Astrocyte of the spinal cord (primary cell): ENCODE results near the gene PHRF1.
A peak's percentile ranks its signal among the peaks of the same experiment; 100 is the strongest.

Experiments used
- DNase-seq: peaks from one replicate; pipeline ENCODE4 v3.0.0; 2011; ENCODE audit warnings: low read depth, low spot score
- H3K4me3 ChIP-seq: 2 replicates; pipeline ENCODE4 v1.5.1; 2011; ENCODE audit warnings: low read depth, mild to moderate bottlenecking, low read length, moderate library complexity
- in situ Hi-C: cut with HindIII; loops from 2 replicates; pipeline ENCODE4 v1.10.0; 2017; ENCODE audit warnings: low sequenced_read_pairs
- TF ChIP-seq, protein P1 (sequence below): IDR thresholded peaks from 2 replicates; pipeline ENCODE4 v1.5.1; 2012; ENCODE audit warnings: low read depth, mild to moderate bottlenecking, low read length, inconsistent platforms

Gene PHRF1

GRCh38 chr11:575996-576768 is at the start of gene PHRF1:
Gene PHRF1 (plus strand): TSS chr11:576470. CDS start chr11:581513, 5,043 bp downstream.
- DNase-seq, result peak; percentile 96
- TF ChIP-seq, protein P1, sequence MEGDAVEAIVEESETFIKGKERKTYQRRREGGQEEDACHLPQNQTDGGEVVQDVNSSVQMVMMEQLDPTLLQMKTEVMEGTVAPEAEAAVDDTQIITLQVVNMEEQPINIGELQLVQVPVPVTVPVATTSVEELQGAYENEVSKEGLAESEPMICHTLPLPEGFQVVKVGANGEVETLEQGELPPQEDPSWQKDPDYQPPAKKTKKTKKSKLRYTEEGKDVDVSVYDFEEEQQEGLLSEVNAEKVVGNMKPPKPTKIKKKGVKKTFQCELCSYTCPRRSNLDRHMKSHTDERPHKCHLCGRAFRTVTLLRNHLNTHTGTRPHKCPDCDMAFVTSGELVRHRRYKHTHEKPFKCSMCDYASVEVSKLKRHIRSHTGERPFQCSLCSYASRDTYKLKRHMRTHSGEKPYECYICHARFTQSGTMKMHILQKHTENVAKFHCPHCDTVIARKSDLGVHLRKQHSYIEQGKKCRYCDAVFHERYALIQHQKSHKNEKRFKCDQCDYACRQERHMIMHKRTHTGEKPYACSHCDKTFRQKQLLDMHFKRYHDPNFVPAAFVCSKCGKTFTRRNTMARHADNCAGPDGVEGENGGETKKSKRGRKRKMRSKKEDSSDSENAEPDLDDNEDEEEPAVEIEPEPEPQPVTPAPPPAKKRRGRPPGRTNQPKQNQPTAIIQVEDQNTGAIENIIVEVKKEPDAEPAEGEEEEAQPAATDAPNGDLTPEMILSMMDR, result no peak
- H3K4me3 ChIP-seq, result peak within 1 kb of the TSS; percentile 80
- in situ Hi-C loops, result no loop called here

DNA sequence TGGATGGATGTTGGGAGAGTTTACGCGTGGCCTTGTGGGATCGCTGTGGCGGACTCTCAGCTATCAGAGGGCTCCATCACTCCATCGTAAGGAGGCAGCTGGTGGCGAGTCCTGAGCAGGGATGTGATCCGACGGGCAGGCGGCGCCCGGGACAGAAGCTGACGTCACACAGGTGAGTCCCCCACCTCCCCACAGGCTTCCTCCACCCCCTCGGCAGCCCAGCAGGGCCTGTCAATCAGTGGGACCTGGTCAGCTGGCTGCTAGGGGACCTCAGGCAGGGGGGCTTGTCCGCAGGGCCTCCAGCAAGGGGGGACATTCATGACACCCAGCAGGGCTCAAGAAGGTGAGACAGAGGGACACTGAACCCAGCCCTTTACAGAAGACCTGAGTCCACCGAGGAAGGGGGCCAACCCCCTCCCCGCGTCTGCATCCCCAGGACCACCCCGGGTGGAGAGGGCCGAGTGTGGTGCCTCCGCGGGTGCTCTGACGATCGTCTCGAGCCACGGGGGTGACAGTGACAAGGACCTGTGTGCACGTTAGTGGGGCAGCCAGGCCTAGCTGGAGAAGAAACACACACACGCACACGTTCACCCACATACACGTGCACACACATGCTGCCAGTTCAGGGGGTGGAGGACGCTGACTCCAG is 48.0 kb upstream of the PHRF1 start:
- TF ChIP-seq, protein P1, result no peak
- in situ Hi-C loops, result no loop called here
- DNase-seq, result no peak
- no peak overlapping the region for H3K4me3 ChIP-seq

DNA sequence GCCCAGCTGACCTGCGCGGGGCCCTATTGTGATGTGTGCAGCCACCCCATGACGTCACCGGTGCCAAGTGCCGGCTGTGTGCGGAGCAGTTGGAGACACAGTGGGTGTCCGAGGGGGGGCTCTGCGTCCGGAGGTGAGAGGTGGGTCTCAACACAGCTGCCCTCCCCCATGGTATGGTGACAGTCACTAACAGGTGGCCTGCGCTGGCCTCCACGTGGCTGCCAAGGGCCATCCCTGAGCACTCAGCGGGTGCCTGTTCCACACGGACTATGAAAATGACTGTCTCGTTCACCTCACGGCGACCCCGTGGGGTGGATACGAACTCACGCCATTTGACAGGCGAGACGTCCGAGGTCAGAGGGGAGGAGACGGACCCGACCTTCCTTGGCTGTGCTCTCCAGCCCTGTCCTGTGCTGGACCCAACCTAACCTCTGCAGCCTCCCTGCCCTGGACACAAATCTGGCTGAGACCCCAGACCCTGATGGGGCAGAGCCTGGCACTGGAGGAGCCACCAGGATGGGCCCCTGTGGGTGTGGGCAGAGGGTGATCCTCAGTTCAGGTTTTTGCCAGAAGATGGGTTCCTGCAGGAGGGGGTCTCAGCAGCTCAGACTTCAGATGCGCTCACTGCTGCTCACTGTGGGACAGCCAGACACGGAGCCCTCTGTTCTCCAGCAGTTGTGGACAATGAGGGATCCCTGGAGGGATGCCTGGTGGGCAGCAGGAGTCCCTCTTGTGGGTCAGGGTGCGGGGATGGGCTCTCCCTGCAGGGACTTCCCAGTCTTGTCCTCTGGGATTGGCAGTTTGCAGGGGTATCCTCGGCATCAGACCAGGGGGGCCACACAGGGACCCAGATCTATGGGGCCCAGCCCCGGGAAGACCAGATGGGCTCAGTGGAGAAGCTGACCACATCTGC is 47.2 kb upstream of the PHRF1 start:
- no peak for DNase-seq
- in situ Hi-C loops, result no loop called here
- no peak overlapping the region for H3K4me3 ChIP-seq
- TF ChIP-seq, protein P1, result no peak

- DNase-seq, result no peak
- in situ Hi-C loops, result no loop called here
- TF ChIP-seq, protein P1, result no peak
- no peak overlapping the region for H3K4me3 ChIP-seq
These were observed 46.4 kb upstream of the PHRF1 start for GRCh38 chr11:529728-530411.

DNA sequence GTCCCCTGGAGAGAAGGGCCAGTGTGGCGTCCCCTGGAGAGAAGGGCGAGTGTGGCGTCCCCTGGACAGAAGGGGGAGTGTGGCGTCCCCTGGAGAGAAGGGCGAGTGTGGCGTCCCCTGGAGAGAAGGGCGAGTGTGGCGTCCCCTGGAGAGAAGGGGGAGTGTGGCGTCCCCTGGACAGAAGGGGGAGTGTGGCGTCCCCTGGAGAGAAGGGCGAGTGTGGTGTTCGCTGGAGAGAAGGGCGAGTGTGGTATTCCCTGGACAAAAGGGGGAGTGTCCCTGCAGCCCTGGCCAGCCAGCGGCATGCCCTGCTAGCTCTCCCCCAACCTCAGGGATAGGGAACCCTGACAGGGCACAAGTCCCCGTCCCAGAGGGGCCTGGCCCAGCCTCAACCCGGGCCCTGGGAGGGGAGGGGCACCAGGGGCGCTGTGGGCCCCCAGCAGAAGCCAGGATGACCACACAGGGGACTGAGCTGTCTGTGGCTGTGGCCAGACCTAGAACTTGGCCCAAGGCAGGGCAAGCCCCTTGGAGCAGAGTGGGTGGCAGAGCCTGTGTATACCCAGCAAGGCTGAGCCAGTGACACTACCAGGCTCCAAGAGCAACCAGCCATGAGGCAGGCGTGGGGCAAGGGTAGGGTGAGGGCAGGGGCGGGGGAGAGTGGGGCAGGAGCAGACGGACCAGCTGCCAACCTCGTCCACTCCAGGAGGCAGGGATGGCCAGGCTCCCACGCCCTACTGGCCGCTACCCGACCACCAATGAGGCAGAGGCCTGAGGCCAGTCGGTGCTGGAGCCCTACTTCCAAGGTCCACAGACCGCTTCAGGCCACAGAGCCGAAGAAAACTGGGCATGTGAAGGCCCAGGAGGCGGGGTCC is 45.1 kb upstream of the PHRF1 start:
- DNase-seq, result no peak
- in situ Hi-C loops, result no loop called here
- H3K4me3 ChIP-seq, result no peak overlapping the region
- TF ChIP-seq, protein P1, result no peak
